CD4-positive, alpha-beta T cell treated with Interferon alpha-2 for 1 hour (primary cell): ENCODE data around the gene SEMA6B.
"Not testable (repeated sequence)": the region's sequence is repeated elsewhere in the genome, so short reads cannot be mapped to it uniquely, and the experiment has no call there.

Source experiments
- DNase-seq, 2 donors: peaks; one replicate each; pipeline ENCODE4 v3.0.0-alpha.2; 2020 to 2022

The SEMA6B gene

GRCh38 chr19:4543842-4544647 is 15.4 kb downstream of the SEMA6B start:
- DNase-seq: no peak

DNA sequence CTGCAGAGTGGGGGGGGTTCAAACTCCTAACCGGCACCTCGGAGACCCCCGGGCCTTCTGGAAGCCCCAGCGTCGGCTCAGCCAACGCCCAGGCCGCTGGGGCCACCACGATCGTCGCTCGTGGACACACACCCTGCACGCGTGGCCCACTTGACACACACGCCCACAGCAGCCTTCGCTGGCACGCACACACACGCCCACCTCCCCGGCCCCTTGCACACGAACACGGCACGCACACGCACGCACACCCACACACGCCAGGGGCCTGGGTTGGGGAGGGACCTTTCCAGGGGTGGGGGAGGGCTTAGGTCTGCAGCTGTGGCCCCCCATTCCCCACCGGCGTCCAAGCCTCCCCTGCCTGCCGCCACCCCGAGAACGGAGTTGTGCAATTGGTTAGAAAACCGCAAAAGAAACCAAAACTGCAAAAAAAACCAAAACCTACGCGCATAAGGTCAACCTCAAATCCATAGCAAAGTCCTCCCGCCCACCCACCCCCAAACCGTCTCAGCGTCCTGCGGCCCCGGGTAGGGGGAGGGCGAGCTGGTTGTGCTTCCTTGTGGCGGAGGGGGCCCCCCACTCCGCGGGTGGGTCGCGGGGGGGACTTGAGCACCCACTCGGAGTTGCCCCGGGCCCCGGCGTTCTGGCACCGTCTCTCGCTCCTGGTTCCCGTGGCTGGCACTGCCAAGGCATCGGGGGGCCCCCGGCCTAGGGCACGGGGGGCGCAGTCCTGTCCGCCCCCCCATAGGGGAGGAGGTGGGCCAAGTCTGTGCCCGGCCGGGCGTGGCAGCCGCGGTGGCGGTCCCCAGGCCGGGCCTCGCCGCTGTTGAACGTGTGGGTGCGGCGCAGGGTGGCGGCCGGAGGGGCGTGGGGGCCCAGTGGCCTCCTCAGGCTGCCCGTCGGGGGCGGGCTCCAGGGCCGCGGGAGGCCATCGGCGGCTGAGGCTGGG is 16.3 kb downstream of the SEMA6B start:
- DNase-seq: no peak

GRCh38 chr19:4541806-4542145 is 17.7 kb downstream of the SEMA6B start:
- DNase-seq: not testable (repeated sequence)

- DNase-seq: peak in 1 of 2 donors; percentile 37
Observed at GRCh38 chr19:4541114-4541805, 18.2 kb downstream of the SEMA6B start.

- peak; percentile 30 to 74 for DNase-seq
Observed at GRCh38 chr19:4539693-4540581, 19.5 kb downstream of the SEMA6B start, which contains the start of gene LRG1. Gene LRG1 (minus strand): TSS chr19:4540036. CDS start chr19:4540013, 23 bp downstream.

GRCh38 chr19:4539169-4539692 is 20.3 kb downstream of the SEMA6B start:
- DNase-seq: no peak

- no peak for DNase-seq
Observed at GRCh38 chr19:4538601-4538954, 20.9 kb downstream of the SEMA6B start.

DNA sequence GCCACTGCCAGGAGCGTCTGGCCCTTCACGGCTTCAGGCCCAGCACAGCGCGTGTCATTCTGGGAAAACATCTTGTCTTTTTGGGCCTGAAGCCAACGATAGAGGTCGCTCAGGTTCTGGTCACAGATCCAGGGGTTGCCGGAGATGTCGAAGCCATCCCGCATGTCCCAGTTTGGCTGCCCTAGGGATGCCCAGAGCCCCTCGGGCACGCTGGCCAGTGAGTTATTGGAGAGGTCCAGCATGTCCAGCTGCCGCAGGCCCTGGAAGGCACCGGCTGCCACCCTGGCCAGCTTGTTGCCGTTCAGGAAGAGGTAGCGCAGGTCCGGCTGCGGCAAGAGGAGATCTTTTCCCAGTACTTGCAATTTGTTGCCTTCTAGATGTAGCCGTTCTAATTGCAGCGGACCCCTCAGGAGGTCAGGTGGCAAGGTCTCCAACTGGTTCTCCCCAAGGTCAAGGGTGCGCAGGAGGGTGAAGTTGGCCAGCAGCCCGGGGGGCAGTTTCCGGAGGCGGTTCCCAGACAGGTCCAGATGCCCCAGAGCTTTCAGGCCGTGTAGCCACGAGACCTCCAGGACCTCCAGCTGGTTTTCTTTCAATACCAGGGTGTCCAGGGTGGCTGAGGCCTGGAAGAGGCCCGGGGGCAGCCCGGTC is 21.4 kb downstream of the SEMA6B start:
- no peak for DNase-seq

DNA sequence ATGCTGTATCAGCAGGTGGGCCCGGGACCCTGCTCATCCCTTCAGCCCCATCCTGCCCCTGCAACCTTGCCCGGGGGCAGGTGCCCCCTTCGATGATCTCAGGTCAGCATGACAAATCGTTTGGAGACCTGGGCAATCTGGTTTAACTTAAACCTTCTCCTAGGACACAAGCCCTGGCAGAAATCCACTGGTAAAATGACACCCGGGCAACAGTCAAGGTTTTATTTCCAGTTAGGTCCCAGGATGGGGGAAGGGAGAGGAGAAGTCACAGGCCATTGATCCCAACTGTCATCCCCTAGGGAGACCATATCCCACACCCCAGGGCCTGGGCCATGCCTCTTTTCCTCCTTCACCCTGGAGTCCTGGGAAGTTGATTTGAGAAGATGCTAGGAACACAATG is 22.7 kb downstream of the SEMA6B start:
- DNase-seq: no peak

DNA sequence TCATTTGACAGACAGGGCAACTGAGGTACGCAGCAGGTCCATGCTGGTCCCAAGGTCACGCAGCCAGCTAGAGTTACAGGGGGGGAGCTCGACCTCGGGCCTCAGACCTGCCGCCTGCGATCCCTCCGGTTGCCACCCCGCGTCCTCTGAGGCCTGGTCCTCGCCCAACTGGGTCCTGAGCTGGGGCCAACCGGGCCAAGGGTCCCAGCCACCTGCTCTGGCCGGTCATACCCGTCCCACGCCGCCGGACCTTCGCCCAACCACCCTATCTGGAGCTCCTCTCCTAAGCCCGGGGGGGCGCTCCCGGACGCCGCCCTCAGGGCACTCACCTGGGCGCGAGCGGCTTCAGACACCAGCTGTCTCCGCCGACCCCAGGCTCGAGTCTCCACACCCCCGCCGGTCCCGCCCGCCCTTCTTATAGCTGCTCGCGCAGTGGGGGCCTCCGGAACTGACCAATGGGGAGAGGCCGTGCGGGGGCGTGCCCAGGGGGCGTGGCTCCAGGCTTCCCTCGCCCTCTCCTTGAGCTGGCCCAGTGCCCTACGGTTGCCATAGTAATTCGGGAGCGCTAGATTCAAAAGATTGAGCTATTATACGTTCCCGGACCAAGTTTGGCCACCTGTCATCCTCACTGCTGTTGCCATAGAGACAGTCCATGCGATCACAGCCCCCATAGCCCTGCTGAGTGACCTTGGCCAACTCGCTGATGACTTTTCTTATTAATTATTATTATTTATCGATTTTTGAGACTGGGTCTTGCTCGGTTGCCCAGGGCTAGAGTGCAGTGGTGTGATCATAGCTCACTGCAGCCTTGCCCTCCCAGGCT is 24.4 kb downstream of the SEMA6B start, which contains the start of gene PLIN5:
Gene PLIN5 (minus strand): TSS at position 389 of the 823 bp plus-strand sequence. CDS start 1,150 bp downstream, outside the sequence.
- DNase-seq: peak; percentile 53 to 61

- no peak for DNase-seq
Observed at GRCh38 chr19:4533835-4534424, 25.6 kb downstream of the SEMA6B start.

DNA sequence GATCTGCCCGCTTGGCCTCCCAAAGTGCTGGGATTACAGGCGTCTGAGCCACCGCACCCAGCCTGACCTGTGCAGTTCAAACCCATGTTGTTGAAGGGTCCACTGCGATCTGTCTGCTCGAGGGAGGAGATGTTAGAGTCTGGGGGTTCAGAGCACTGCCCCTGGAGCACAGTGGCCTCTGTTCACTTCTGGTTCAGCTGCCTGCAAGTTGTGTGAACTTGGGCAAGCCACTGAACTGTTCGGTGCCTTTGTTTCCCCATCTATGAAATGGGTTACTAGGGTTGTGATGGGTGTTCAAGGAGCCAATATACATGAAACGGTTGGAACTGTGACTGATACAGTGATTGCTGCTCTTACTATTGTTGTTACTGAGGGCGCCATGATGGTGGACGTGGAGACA is 26.1 kb downstream of the SEMA6B start:
- DNase-seq: no peak

DNA sequence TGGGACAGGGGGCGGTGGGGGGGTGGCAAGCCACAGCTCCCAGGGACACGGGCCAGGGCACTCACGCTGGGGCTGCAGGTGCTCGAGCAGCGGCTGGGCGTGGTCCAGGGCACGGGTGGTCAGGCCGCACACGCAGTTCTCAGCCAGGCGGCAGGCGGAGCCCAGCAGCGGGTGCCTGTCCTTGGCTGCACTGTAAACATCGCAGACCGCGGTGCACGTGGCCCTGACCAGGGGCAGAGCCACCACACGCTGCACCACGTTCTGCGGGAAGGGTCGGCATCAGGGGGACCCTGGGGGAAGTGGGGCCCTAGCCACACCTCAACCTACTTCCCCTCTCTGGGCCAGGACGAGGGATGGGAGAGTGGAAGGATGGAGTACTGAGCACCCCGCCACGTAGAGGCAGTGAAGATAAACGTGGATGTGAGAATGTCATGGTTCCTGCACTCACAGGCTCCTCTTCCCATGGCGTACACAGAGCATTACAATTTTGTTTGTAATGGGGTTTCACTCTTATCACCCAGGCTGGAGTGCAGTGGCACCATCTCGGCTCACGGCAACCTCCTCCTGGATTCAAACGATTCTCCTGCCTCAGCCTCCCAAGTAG is 27.8 kb downstream of the SEMA6B start:
- DNase-seq: no peak

- DNase-seq: no peak
Observed at GRCh38 chr19:4529924-4530522, 29.5 kb downstream of the SEMA6B start.

DNA sequence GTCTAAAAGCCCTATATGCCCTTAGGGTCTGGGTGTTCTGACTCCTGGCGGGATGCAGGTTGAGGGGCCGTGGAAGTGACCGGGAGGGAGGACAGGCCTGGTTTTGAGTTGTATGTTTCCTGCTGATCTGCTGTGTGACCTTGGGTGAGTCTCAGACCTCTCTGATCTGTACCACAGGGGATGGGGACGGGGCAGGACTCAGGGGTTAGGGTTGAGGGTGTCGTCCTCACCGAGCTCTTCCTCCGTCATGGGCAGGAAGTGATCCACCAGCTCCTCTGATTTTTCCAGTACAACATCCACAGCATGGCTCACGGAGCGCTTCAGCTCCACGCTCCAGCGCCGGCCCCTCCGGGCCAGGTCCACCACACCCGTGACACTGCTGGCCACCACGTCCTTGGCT is 30.6 kb downstream of the SEMA6B start:
- DNase-seq: no peak

GRCh38 chr19:4527377-4527776 is 32.1 kb downstream of the SEMA6B start:
- not testable (repeated sequence) for DNase-seq

DNA sequence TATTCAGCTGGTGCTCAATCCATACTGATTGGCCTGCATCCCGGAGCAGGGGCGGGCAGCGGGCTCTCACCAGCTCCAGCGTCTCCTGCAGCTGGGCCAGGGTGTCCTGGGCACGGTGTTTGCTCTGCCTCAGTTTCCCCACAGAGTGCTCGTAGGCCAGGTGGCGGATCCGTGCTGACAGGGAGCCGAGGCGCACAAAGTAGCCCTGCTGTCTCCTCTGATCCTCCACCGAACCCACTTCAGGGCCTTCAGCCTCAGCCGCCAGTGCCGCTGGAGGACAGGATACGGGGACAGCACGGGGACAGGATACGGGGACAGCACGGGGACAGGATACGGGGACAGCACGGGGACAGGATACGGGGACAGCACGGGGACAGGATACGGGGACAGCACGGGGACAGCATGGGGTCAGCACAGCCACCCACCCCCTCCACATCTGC is 33.9 kb downstream of the SEMA6B start:
- no peak for DNase-seq

- peak; percentile 56 to 68 for DNase-seq
Observed at GRCh38 chr19:4524808-4525562, 34.5 kb downstream of the SEMA6B start.
